Measurements from ENCODE around the gene C17orf58.
A peak's percentile ranks its signal among the peaks of the same experiment; 100 is the strongest.
"Not testable (repeated sequence)": the region's sequence is repeated elsewhere in the genome, so short reads cannot be mapped to it uniquely, and the experiment has no call there.

The C17orf58 gene

DNA sequence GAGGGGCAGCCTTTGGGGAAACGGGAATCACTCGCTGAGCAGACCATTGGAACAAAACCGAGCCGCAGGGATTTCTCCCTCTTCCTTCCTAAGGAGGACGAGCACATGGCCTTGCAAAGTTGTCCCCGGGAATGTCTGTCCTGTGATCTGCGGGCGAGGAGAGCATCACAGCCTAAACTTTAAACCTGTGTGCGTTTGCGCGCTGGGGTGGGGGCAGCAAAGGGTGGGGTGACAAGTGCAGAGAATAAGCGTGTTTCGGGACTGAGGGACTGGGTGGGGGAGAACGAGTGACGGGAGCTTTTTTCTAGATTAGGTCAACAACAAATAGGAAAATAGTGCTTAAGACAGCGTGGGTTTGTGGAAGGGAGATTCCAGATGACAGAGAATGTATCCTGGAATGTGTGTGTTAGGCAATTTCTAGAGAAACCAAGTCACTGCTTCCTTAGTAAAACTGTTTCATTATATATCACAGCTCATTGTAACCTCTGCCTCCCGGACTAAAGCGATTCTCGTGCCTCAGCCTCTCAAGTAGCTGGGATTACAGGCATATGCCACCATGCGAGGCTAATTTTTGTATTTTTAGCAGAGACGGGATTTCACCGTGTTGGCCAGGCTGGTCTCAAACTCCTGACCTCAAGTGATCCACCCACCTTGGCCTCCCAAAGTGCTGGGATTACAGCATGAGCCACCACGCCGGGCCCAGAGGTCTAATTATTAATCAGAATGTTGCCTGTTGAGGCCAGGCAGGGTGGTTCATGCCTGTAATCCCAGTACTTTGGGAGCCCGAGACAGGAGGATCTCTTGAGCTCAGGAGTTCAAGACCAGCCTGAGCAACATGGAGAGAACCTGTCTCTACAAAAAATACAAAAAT lies at the start of gene C17orf58:
TSS of gene C17orf58 (minus strand) at position 169 of the 871 bp plus-strand sequence. CDS start 271 bp downstream, outside the sequence.
- Histone ChIP-seq H3K9ac (ENCODE audit: low read depth, low read length) (peak within 1 kb of the TSS; percentile 12), H3K27me3 (ENCODE audit: control insufficient read depth, insufficient read depth, low read length) (peaks cover 23% of the 10 kb centered on the region), H3K4me3 (ENCODE audit: low read depth, low read length) (peak within 1 kb of the TSS; percentile 79)
- H3K9me3 ChIP-seq (ENCODE audit: control insufficient read depth, insufficient read depth, low read length); H3K36me3 ChIP-seq (ENCODE audit: control insufficient read depth, insufficient read depth, low read length); H3K4me1 ChIP-seq (ENCODE audit: control insufficient read depth, insufficient read depth, low read length): not testable (repeated sequence)

DNA sequence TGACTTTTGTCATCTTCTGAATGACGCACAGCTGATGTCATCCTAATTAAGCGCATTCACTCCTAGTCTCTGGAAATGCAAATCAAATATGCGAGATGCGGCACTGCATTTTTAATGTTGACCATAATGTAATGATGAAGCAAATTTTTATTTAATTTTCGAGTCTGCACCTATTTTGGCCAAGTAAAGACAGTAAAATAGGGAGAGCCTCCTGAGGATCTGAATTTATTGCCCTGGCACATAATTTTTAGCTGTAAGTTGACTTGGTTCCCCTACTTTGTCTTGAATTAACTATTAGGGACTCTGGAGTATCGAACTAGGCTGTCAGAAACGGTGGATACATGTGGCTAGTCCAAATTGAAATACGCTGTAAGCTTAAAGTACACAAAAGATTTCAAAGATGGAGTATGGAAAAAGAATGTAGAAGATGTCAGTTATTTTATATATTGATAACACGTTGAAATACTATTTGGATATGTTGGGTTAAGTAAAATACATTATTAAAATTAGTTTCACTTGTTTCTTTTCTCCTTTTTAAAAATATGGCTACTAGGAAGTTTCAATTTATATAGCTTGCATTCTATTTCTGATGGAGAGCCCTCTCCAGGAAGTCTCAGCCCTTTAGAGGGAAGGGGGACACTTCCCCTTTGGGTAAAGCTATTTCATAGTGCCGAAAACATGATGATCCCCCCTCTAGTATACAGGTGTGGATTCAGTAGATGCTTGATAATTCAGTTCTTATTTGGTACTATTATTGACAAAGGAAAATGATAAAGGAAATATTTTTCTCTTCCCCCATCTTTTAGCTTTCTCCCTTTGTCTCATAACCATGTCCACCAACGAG lies 40.3 kb upstream of the C17orf58 start:
- Histone ChIP-seq H3K4me1 (ENCODE audit: control insufficient read depth, insufficient read depth, low read length) (peaks cover 9% of the 10 kb centered on the region), H3K27me3 (ENCODE audit: control insufficient read depth, insufficient read depth, low read length) (no peaks in the 10 kb centered on the region), H3K9ac (ENCODE audit: low read depth, low read length) (peak overlapping the region; percentile 98), H3K36me3 (ENCODE audit: control insufficient read depth, insufficient read depth, low read length) (peaks cover 32% of the 10 kb centered on the region), H3K9me3 (ENCODE audit: control insufficient read depth, insufficient read depth, low read length) (no peaks in the 10 kb centered on the region), H3K4me3 (ENCODE audit: low read depth, low read length) (peak overlapping the region; percentile 93)

DNA sequence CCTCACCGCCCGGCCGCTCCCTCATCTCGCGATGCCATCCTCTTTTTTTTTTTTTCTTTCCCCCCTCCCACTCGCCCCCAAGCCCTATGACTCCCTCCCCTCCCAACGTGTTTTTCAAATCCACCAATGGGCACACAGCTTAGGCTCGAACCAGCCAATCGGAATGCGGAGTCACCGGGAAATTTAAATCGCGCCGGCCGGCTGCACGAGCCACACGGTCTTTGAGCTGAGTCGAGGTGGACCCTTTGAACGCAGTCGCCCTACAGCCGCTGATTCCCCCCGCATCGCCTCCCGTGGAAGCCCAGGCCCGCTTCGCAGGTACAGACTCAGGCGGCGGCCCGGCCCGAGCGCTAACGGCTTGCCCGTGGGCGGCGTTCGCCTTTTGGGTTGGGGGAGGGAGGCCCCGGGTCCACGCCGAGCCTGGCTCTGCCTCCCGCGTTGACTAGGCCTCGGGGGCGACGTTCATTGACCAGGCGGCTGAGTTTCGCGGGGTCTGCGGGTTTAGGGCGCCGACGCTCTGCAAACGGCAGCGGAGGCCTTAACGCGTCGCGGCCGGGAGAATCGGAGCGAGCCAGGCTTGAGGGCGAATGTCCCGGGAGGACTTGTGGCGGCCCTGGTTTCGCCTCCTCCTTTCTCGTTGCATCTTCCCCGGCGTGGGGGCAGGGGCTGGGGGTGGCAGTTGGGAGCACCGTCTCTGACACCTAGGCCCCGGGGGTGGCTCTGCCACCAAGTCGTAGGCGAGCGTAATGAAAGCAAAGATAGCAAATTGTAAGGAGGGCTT lies 39.4 kb upstream of the C17orf58 start, which contains the start of gene KPNA2:
TSS of gene KPNA2 (plus strand) at position 213 of the 781 bp plus-strand sequence. CDS start 1,398 bp downstream, outside the sequence.
- H3K4me1 ChIP-seq (ENCODE audit: control insufficient read depth, insufficient read depth, low read length), result peaks cover 9% of the 10 kb centered on the region
- H3K27me3 ChIP-seq (ENCODE audit: control insufficient read depth, insufficient read depth, low read length), result no peaks in the 10 kb centered on the region
- no peaks in the 10 kb centered on the region for H3K9me3 ChIP-seq (ENCODE audit: control insufficient read depth, insufficient read depth, low read length)
- H3K4me3 ChIP-seq (ENCODE audit: low read depth, low read length), result peak within 1 kb of the TSS; percentile 93
- H3K36me3 ChIP-seq (ENCODE audit: control insufficient read depth, insufficient read depth, low read length), result peaks cover 28% of the 10 kb centered on the region
- H3K9ac ChIP-seq (ENCODE audit: low read depth, low read length), result peak within 1 kb of the TSS; percentile 98

DNA sequence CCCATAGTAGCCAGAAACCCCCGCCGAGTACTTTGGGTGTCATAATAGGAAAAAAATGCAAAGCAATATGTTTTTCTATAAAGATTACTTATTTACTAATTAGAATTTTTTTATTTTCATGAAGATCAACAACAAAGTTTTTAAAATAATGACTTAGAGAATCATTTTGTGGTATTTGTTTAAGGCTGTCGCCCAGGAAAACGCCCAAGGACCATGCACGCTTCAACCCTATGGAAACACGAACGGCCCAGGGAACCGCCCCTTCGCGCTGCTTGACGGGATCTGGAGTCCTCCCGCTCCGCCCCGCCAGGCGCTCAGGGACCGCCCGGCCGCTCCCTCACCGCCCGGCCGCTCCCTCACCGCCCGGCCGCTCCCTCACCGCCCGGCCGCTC lies 38.9 kb upstream of the C17orf58 start:
- Histone ChIP-seq H3K27me3 (ENCODE audit: control insufficient read depth, insufficient read depth, low read length) (no peaks in the 10 kb centered on the region), H3K36me3 (ENCODE audit: control insufficient read depth, insufficient read depth, low read length) (peaks cover 24% of the 10 kb centered on the region), H3K4me1 (ENCODE audit: control insufficient read depth, insufficient read depth, low read length) (peaks cover 9% of the 10 kb centered on the region), H3K9ac (ENCODE audit: low read depth, low read length) (no peak overlapping the region), H3K4me3 (ENCODE audit: low read depth, low read length) (peak overlapping the region; percentile 14), H3K9me3 (ENCODE audit: control insufficient read depth, insufficient read depth, low read length) (no peaks in the 10 kb centered on the region)

DNA sequence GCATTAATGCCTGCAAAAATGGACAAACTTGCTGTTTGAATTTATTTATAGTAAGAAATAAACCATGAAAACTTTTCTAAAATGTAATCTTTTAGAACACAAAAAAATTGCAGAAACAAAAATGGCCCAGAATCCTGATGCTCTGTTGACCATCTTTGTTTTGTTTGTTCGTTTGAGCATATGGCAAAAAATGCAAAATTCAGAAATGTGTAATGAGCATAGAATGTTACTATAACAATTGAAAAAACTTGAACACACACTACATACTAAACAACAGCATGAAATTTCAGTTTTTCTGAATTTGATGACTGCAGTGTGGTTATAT lies 38.1 kb upstream of the C17orf58 start:
- Histone ChIP-seq H3K4me3 (ENCODE audit: low read depth, low read length) (no peak overlapping the region), H3K9ac (ENCODE audit: low read depth, low read length) (no peak overlapping the region)

DNA sequence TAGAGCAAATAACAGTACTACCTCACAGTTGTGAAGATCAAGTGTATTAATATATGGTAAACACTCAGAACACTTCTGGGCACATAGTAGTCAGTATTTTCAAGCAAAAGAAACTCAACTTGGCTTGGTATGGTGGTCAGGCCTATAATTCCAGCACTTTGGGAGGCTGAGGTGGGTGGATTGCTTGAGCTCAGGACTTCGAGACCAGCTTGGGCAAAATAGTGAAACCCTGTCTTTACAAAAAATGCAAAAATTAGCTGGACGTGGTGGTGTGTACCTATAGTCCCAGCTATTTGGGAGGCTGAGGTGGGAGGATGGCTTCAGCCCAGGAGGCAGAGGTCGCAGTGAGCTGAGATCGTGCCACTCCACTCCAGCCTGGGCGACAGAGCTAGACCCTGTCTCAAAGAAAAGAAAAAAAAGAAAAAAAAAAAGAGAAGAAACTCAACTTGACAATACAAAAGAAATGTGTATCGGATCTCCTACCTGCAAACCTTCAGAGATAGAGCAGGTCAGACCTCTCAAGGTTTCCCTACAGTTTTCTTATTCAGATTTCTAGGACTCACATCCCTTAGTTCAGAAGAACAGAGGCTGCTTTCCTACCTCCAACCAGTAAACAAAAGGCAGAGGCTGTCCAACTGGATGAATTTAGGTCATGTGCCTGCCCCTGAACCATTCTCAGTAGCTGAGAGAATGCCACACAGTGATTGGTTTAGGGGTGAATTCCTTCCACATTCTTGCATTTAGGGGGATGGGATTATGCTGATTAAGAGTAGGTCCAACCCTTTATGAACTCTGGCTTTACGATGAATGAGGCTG lies 37.6 kb upstream of the C17orf58 start:
- Histone ChIP-seq H3K4me1 (ENCODE audit: control insufficient read depth, insufficient read depth, low read length) (peaks cover 9% of the 10 kb centered on the region), H3K27me3 (ENCODE audit: control insufficient read depth, insufficient read depth, low read length) (no peaks in the 10 kb centered on the region), H3K9me3 (ENCODE audit: control insufficient read depth, insufficient read depth, low read length) (no peaks in the 10 kb centered on the region), H3K36me3 (ENCODE audit: control insufficient read depth, insufficient read depth, low read length) (peaks cover 16% of the 10 kb centered on the region), H3K4me3 (ENCODE audit: low read depth, low read length) (peak overlapping the region; percentile 3), H3K9ac (ENCODE audit: low read depth, low read length) (peak overlapping the region; percentile 56)

More for the DNA sequence above, 38.1 kb upstream of the C17orf58 start:
- no peaks in the 10 kb centered on the region for H3K27me3 ChIP-seq (ENCODE audit: control insufficient read depth, insufficient read depth, low read length)
- peaks cover 22% of the 10 kb centered on the region for H3K36me3 ChIP-seq (ENCODE audit: control insufficient read depth, insufficient read depth, low read length)
- peaks cover 9% of the 10 kb centered on the region for H3K4me1 ChIP-seq (ENCODE audit: control insufficient read depth, insufficient read depth, low read length)
- no peaks in the 10 kb centered on the region for H3K9me3 ChIP-seq (ENCODE audit: control insufficient read depth, insufficient read depth, low read length)

DNA sequence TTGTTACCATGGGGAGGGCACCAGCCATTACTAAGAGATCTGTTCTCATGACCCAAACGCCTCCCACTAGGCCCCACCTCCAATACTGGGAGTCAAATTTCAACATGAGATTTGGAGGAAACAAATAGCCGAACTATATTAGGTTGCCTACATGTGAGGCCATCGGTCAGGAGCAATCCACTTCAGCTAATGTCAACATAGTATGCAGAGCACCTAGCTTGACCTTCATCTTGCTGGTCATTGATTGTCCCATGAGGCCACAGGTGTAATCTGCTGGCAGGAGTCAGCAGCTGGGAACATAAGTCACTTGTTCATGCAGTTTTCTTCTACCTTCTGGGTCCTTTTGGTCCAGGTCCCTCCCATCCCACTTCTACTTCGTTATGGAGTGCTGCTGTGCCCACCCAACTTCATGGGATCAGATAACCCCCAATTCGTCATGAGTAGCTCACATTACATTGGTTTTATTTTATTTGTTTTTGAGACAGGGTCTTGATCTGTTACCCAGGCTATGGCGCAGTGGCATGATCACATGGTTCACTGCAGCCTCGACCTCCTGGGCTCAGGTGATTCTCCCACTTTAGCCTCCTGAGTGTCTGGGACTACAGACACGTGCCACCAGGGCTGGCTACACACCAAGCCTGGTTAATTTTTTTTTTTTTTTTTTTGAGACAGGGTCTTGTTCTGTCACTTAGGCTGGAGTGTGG lies 33.4 kb upstream of the C17orf58 start:
- no peaks in the 10 kb centered on the region for H3K36me3 ChIP-seq (ENCODE audit: control insufficient read depth, insufficient read depth, low read length)
- no peak overlapping the region for H3K4me3 ChIP-seq (ENCODE audit: low read depth, low read length)
- H3K9ac ChIP-seq (ENCODE audit: low read depth, low read length), result no peak overlapping the region
- H3K4me1 ChIP-seq (ENCODE audit: control insufficient read depth, insufficient read depth, low read length), result peaks cover 12% of the 10 kb centered on the region
- H3K27me3 ChIP-seq (ENCODE audit: control insufficient read depth, insufficient read depth, low read length), result no peaks in the 10 kb centered on the region
- H3K9me3 ChIP-seq (ENCODE audit: control insufficient read depth, insufficient read depth, low read length), result no peaks in the 10 kb centered on the region

DNA sequence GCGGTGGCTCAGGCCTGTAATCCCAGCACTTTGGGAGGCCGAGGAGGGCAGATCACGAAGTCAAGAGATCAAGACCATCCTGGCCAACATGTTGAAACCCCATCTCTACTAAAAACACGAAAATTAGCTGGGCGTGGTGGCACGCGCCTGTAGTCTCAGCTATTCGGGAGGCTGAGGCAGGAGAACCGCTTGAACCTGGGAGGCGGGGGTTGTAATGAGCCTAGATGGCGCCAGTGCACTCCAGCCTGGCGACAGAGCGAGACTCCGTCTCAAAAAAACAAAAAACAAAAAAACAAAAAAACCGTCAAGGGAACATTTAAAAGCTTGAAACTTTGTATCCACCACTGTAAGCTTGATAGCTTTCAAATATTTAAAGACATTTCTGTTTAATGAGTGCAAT lies 26.3 kb upstream of the C17orf58 start:
- not testable (repeated sequence) for H3K27me3 ChIP-seq (ENCODE audit: control insufficient read depth, insufficient read depth, low read length)

DNA sequence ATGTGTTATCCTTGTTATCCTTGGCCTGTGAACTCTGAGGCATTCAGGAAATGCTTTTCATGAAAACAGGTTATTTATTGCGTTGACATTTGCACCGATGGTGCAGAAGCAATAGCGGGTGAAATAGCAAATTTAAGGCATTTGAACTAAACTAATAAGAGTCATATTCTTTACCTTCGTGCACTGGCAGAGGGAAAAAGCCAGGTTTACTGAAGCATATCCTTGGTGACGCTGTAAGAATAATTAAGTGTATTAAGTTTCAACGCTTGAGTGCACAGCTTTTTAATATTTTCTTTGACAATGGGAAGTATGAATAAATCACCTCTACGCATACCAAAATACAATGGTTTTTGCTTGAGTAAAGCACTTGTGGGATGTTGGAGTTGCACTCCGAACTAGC lies 25.7 kb upstream of the C17orf58 start:
- H3K9ac ChIP-seq (ENCODE audit: low read depth, low read length), result no peak overlapping the region
- peaks cover 7% of the 10 kb centered on the region for H3K4me1 ChIP-seq (ENCODE audit: control insufficient read depth, insufficient read depth, low read length)
- H3K4me3 ChIP-seq (ENCODE audit: low read depth, low read length), result no peak overlapping the region
- H3K27me3 ChIP-seq (ENCODE audit: control insufficient read depth, insufficient read depth, low read length), result no peaks in the 10 kb centered on the region
- no peaks in the 10 kb centered on the region for H3K36me3 ChIP-seq (ENCODE audit: control insufficient read depth, insufficient read depth, low read length)
- no peaks in the 10 kb centered on the region for H3K9me3 ChIP-seq (ENCODE audit: control insufficient read depth, insufficient read depth, low read length)

More for the DNA sequence above, 26.3 kb upstream of the C17orf58 start:
- H3K4me1 ChIP-seq (ENCODE audit: control insufficient read depth, insufficient read depth, low read length); H3K9ac ChIP-seq (ENCODE audit: low read depth, low read length); H3K4me3 ChIP-seq (ENCODE audit: low read depth, low read length); H3K36me3 ChIP-seq (ENCODE audit: control insufficient read depth, insufficient read depth, low read length); H3K9me3 ChIP-seq (ENCODE audit: control insufficient read depth, insufficient read depth, low read length): not testable (repeated sequence)

DNA sequence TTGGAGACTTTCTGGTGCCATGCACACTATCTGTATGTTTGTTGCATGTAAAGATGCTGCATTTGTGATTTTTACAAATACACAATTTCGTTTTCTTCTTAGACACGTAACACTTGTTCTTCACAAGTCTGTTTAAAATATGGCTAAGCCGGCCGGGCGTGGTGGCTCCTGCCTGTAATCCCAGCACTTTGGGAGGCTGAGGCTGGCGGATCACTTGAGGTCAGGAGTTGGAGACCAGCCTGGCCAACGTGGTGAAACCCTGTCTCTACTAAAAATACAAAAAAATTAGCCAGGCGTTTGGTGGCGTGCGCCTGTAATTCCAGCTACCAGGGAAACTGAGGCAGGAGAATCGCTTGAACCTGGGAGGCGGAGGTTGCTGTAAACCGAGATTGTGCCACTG lies 24.5 kb upstream of the C17orf58 start:
- H3K9me3 ChIP-seq (ENCODE audit: control insufficient read depth, insufficient read depth, low read length); H3K36me3 ChIP-seq (ENCODE audit: control insufficient read depth, insufficient read depth, low read length); H3K27me3 ChIP-seq (ENCODE audit: control insufficient read depth, insufficient read depth, low read length); H3K4me1 ChIP-seq (ENCODE audit: control insufficient read depth, insufficient read depth, low read length): not testable (repeated sequence)
- Histone ChIP-seq H3K4me3 (ENCODE audit: low read depth, low read length) (peak overlapping the region; percentile 88), H3K9ac (ENCODE audit: low read depth, low read length) (peak overlapping the region; percentile 90)
